Measurements from ENCODE around the gene ITIH4. TPM values are rescaled to one million over a fixed set of nuclear protein-coding genes. Genes with fewer than 3 reads are reported as not detected.

ITIH4 gene
- total RNA-seq, 1 experiment from 2014 or later: 2.4 TPM

GRCh38 chr3:52770496-52771333 lies 59.8 kb downstream of the ITIH4 start, which contains the start of gene NEK4 (continued):
- TF ChIP-seq ARID4B (CRISPR knock-in tag; IDR thresholded peaks at IDR 0.05; ENCODE audit: borderline replicate concordance): peak; percentile 70; the same call in 1 of the 2 replicates
- no peak for TF ChIP-seq JUN (CRISPR knock-in tag; IDR thresholded peaks at IDR 0.05)
- peak; percentile 78 for TF ChIP-seq MAX (CRISPR knock-in tag; IDR thresholded peaks at IDR 0.05)
- no peak for TF ChIP-seq GTF2I (CRISPR knock-in tag; conservative IDR thresholded peaks at IDR 0.05)
- TF ChIP-seq ELF4 (CRISPR knock-in tag; IDR thresholded peaks at IDR 0.05; ENCODE audit: low read depth): no peak
- TF ChIP-seq TEAD4 (CRISPR knock-in tag; IDR thresholded peaks at IDR 0.05): 0 out of 2 replicates have a peak, but pooled peaks have one; percentile 42
- TF ChIP-seq RORB (CRISPR knock-in tag; IDR thresholded peaks at IDR 0.05): no peak
- TF ChIP-seq FOXP4 (CRISPR knock-in tag; IDR thresholded peaks at IDR 0.05): 0 out of 2 replicates have a peak, but pooled peaks have one; percentile 47
- no peak for TF ChIP-seq USF2 (CRISPR knock-in tag; IDR thresholded peaks at IDR 0.05)

- POLR2A ChIA-PET: interaction anchor here (1.1 to 1.4 kb wide), 2 partner anchors 14 to 319 kb away, joined by 4 read pairs; no protein-coding TSS in a partner anchor
- H3K27ac Mint-ChIP-seq: peak overlapping the region; percentile 66
- CTCF ChIA-PET: interaction anchor here (0.7 to 3.3 kb wide), 6 partner anchors 23 to 277 kb away, joined by 3 to 46 read pairs (median 18); no protein-coding TSS in a partner anchor
- no peak for DNase-seq (ENCODE audit: low spot score)
- peaks cover 6% of the 10 kb centered on the region for H3K4me1 Mint-ChIP-seq
- no peaks in the 10 kb centered on the region for H3K27me3 Mint-ChIP-seq (ENCODE audit: low read depth)
- H3K4me3 Mint-ChIP-seq: peak overlapping the region; percentile 90
- ATAC-seq: peak; percentile 2; the same call in 1 of the 2 replicates
- TF ChIP-seq AFF4 (CRISPR knock-in tag; IDR thresholded peaks at IDR 0.05; ENCODE audit: borderline replicate concordance) (no peak), ZSCAN18 (CRISPR knock-in tag; IDR thresholded peaks at IDR 0.05) (no peak), FOXP4 (CRISPR knock-in tag; IDR thresholded peaks at IDR 0.05) (no peak), E2F1 (CRISPR knock-in tag; IDR thresholded peaks at IDR 0.05) (no peak), OVOL2 (CRISPR knock-in tag; IDR thresholded peaks at IDR 0.05; ENCODE audit: borderline replicate concordance) (no peak), FOXP1 (CRISPR knock-in tag; IDR thresholded peaks at IDR 0.05; ENCODE audit: borderline replicate concordance) (no peak), HMGA2 (CRISPR knock-in tag; IDR thresholded peaks at IDR 0.05) (no peak)
- H3K36me3 Mint-ChIP-seq: peaks cover 22% of the 10 kb centered on the region
- H3K9me3 Mint-ChIP-seq: no peaks in the 10 kb centered on the region
These were observed 60.6 kb downstream of the ITIH4 start for GRCh38 chr3:52769786-52770455.
